Kasumi-1 (cell line): Measurements from ENCODE around the gene SPNS2.
"Not testable (repeated sequence)": the region's sequence is repeated elsewhere in the genome, so short reads cannot be mapped to it uniquely, and the experiment has no call there.

Experiments used
- DNase-seq, 2 experiments: peaks; one replicate each; lab custom pipeline; 2025; lab: John Stamatoyannopoulos, UW

Gene SPNS2

GRCh38 chr17:4569591-4569990, 70.9 kb downstream of the SPNS2 start:
- DNase-seq = peak in 1 of 2 experiments; percentile 16

DNA sequence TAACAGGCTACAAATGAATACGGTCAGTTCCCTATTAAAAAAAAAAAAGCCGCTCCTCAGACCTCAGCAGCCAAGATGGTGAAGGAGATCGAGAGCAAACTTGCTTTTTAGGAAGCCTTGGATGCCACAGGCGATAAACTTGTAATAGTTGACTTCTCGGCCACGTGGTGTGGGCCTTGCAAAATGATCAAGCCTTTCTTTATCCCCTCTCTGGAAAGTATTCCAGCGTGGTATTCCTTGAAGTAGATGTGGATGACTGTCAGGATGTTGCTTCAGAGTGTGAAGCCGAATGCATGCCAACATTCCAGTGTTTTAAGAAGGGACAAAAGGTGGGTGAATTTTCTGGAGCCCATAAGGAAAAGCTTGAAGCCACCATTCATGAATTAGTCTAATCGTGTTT, 73.5 kb downstream of the SPNS2 start:
- DNase-seq = no peak

DNA sequence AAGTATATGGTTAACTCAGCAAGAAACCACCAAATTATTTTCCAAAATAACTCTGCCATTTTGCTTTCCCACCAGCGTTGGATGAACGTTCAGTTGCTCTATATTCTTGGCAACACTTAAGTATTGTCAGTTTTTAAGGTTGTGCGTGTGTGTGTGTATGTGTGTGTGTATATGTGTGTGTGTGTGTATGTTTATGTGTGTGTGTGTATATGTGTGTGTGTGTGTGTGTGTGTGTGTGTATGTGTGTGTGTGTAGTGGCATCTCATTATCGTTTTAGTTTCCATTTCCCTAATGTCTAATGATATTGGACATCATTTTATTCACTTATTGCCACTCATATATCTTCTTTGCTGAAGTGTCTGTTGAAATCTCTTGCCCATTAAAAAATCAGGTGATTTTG, 74.4 kb downstream of the SPNS2 start:
- DNase-seq = no peak

- DNase-seq = no peak
Measured at GRCh38 chr17:4573669-4574068, 75.0 kb downstream of the SPNS2 start.

DNA sequence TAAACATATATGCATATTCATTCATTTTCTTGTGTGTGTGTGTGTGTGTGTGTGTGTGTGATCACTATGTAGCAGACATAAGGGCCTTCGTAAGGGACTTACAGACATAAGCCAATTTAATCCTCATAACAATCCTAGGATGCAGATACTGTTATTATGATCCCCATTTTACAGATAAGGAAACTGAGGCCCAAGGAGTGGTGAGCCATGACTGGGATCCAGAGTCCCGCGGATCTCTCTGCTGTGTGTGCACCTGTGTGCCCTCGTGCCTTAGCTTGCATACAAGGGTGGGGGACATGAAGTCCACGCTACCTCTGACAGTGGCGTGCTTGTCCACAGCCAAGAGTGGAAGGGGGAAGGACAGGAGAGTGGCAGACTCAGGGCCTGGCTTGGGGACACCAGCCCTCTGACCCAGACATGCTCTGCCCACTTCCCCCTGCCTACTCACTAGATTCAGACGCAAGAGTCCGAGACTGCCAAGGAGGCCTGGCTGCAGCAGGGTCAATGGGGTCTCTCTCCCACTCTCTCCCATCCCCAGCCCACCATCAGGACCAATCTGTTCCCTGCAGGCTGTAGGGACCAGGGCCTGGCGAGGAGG, 75.9 kb downstream of the SPNS2 start:
- DNase-seq = no peak

GRCh38 chr17:4576161-4576558, 77.5 kb downstream of the SPNS2 start:
- no peak for DNase-seq

- no peak for DNase-seq
Measured at GRCh38 chr17:4576729-4577322, 78.1 kb downstream of the SPNS2 start.

GRCh38 chr17:4577386-4577993, 78.8 kb downstream of the SPNS2 start:
- DNase-seq = no peak

DNA sequence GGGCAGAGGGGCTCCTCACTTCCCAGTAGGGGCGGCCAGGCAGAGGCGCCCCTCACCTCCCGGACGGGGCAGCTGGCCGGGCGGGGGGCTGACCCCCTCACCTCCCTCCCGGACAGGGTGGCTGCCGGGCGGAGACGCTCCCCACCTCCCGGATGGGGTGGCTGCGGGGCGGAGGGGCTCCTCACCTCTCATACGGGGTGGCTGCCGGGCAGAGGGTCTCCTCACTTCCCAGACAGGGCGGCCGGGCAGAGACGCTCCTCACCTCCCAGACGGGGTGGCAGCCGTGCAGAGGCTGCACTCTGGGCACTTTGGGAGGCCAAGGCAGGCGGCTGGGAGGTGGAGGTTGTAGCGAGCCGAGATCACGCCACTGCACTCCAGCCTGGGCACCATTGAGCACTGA, 79.7 kb downstream of the SPNS2 start:
- not testable (repeated sequence) for DNase-seq

DNA sequence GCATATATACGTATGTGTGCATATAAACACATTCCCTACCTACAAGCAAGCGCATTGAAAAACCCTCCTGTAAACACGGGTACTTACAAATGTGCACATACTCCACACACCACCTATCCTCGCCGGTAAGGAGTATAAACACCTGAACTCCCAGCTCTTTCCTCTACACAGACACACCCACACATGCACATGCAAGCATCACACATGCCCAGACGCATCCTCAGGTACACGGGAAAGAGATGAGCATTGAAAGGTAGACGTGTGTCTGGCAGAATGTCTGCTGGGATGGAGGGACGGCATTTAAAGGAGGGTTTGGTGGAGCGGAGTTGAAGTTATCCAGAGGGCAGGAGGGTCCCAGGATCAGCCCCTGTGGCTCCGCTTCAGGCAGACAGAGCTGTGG, 81.0 kb downstream of the SPNS2 start:
- DNase-seq = no peak

- DNase-seq = no peak
Measured at GRCh38 chr17:4580291-4580690, 81.6 kb downstream of the SPNS2 start.

- no peak for DNase-seq
Measured at GRCh38 chr17:4582101-4582501, 83.4 kb downstream of the SPNS2 start.

GRCh38 chr17:4582691-4583090, 84.0 kb downstream of the SPNS2 start:
- no peak for DNase-seq

DNA sequence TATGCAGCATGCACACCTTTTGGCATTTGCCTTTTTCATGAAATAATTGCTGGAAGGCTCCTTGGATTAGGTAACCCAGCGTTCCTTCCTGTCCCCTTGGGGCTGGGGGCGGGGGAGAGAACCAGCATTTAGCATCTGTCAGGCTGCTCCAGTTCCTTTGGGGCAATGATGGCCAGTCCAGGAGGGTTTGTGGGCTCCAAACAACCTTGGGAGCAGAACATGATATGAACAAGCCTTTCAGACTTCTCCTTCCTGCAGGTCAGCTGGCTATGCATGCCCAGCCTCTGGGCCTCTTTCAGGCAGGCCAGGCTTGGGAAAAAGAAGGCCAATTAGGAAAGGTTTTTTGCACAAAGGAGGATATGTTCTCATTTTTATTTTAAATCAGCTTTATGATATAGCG, 84.5 kb downstream of the SPNS2 start:
- DNase-seq = no peak

GRCh38 chr17:4583782-4584100, 85.1 kb downstream of the SPNS2 start:
- DNase-seq = peak; percentile 32 to 34

GRCh38 chr17:4584101-4584916, 85.6 kb downstream of the SPNS2 start, which contains the start of gene SMTNL2:
Gene SMTNL2, plus strand, starts transcription at chr17:4584529. Its CDS starts 77 bp downstream, at chr17:4584606.
- no peak for DNase-seq

GRCh38 chr17:4584917-4585637, 86.4 kb downstream of the SPNS2 start:
- DNase-seq = no peak

DNA sequence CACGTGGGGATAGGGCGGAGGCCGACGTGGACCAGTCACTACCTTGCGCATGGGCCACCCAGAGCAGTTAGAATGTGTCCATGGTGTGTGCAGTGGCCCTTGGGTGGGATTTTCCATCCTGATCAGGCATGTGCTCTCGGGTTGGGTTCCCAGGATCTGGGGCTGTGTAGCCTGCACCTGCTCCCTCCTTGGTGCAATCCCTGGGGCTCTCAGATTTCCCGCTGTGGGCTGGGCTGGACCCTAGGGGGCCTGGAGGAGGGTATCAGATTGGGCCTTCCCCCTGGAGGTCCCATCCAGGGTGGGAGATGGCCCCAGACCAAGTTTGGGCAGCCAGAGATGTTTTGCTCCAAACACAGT, 86.9 kb downstream of the SPNS2 start:
- no peak for DNase-seq

DNA sequence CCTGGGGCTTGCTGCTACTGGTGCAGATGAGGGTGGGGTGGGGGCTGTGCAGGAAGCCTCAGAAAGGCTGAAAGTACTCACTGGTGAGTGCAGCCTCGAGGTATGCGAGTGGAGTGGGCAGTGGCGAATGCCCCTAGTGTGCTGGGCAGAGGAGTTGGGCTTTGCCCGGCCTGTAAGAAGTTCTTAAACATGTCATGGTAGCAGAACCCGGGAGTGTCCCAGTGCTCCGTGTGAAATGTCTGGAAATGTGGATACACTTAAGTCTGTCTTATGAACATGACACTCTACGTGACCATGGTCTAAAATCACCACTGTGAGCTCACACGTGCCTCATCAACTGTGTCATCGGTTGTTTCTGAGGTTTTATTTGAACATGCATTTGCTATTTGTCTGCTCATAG, 87.4 kb downstream of the SPNS2 start:
- DNase-seq = no peak

DNA sequence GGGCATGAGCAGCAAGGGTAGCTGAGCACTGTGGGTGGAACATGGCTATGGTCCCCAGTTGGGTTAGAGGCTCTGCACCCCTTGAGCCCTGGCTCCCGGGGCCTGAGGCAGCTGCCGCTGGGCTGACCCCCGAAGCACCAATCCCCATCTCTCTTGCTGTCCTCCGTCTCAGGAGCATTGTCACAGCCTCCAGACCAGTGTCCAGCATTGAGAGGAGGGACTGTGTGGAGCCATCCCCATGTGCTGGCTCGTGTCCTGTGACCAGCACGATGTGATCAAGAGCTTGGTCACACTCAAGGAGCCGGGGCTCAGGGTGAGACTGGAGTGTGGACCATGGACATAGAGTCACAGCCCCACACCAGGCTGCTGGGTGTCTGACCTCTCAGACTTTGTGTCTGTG, 88.5 kb downstream of the SPNS2 start:
- no peak for DNase-seq

DNA sequence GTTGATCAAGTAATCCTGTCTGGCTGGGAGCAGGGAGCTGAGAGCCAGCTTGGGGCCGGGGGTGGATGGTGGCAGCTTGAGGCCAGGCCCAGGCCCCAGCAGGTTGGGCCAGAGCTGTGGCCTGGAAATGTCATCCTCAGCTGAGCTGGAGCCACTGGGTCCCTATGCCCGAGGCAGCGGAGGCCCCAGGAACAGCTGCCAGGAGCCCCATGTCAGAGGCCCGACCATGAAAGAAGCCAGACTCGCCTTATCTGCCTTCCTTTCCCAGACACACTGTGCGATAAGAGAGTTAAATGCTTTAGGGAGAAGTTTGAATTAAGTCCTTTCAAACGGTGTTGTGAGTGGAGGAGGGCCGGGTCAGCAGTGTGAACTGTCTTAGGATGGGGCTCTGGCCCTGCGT, 89.1 kb downstream of the SPNS2 start:
- DNase-seq = no peak

DNA sequence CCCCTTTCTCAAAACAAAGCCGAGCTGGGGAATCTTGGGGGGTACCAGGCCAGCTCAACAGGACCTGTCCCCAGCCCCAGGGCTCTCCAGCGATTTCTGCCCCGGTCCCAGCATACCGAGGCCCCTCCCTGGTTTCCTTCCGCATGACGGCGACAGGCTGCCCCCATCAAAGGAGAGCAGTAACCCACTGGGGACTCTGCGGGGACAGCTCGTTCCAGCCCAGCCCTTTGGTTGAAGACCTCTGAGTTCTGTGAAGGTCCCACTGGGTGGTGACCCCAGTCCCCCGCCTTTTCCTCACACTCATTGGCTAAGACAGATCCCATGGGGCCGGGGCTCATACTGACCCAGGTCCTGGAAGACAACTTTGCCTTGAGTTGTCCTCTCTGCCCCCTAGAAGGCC, 89.7 kb downstream of the SPNS2 start:
- DNase-seq = no peak
